SK-N-SH (cell line): Measurements from ENCODE around the gene ANKRD18B.
"Not testable (repeated sequence)": the region's sequence is repeated elsewhere in the genome, so short reads cannot be mapped to it uniquely, and the experiment has no call there.

Experiments
- YY1 ChIP-seq: IDR thresholded peaks from 2 replicates; pipeline ENCODE4 v1.4.0; 2012; ENCODE audit warnings: low read depth, mild to moderate bottlenecking
- TF ChIP-seq, protein P1 (sequence below): fragments of 200-600 bp; sonication (generic); IDR thresholded peaks from 2 replicates; pipeline ENCODE4 v1.6.1; 2017; ENCODE audit warnings: antibody characterized with exemption, mild to moderate bottlenecking, moderate library complexity
- TF ChIP-seq, protein P2 (sequence below): fragments of 150-350 bp; IDR thresholded peaks from 2 replicates; pipeline ENCODE4 v1.6.1; 2017; ENCODE audit warnings: antibody characterized with exemption, low read length, low read depth, borderline replicate concordance

DNA sequence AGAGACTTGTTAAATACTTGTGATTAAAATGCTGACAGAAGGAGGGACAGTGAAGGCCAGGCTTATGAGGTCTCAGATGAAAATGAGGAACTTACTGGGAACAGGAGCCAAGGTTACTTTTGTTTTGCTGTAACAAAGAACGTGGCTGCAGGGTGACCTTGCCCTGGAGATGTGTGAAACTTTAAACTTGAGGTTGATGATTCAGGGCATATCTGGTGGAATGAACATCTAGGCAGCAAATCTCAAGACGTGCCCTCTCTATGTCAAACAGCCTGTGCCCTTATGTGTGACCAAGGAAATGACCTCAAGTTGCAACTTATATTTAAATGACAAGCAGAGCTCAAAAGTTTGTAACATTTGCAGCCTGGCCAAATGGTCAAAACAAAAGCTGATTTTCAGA, 58.6 kb downstream of the ANKRD18B start:
- TF ChIP-seq YY1 = not testable (repeated sequence)
- TF ChIP-seq, protein P1, sequence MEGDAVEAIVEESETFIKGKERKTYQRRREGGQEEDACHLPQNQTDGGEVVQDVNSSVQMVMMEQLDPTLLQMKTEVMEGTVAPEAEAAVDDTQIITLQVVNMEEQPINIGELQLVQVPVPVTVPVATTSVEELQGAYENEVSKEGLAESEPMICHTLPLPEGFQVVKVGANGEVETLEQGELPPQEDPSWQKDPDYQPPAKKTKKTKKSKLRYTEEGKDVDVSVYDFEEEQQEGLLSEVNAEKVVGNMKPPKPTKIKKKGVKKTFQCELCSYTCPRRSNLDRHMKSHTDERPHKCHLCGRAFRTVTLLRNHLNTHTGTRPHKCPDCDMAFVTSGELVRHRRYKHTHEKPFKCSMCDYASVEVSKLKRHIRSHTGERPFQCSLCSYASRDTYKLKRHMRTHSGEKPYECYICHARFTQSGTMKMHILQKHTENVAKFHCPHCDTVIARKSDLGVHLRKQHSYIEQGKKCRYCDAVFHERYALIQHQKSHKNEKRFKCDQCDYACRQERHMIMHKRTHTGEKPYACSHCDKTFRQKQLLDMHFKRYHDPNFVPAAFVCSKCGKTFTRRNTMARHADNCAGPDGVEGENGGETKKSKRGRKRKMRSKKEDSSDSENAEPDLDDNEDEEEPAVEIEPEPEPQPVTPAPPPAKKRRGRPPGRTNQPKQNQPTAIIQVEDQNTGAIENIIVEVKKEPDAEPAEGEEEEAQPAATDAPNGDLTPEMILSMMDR = not testable (repeated sequence)
- TF ChIP-seq, protein P2, sequence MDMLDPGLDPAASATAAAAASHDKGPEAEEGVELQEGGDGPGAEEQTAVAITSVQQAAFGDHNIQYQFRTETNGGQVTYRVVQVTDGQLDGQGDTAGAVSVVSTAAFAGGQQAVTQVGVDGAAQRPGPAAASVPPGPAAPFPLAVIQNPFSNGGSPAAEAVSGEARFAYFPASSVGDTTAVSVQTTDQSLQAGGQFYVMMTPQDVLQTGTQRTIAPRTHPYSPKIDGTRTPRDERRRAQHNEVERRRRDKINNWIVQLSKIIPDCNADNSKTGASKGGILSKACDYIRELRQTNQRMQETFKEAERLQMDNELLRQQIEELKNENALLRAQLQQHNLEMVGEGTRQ = not testable (repeated sequence)
